ENCODE measurements around the gene WDR7. TPM values are rescaled to one million over a fixed set of nuclear protein-coding genes. Genes with fewer than 3 reads are reported as not detected.
A peak's percentile ranks its signal among the peaks of the same experiment; 100 is the strongest.

Gene WDR7
- total RNA-seq, 1 donor from 2014 or later = 28.4 TPM

- no peaks in the 10 kb centered on the region for H3K9me3 Mint-ChIP-seq
- H3K4me3 Mint-ChIP-seq = no peak overlapping the region
- no peaks in the 10 kb centered on the region for H3K27me3 Mint-ChIP-seq (ENCODE audit: insufficient read depth)
Measured at GRCh38 chr18:56739731-56740130, 88.6 kb downstream of the WDR7 start.

GRCh38 chr18:56740645-56741044, 89.5 kb downstream of the WDR7 start:
- Mint-ChIP-seq H3K27me3 (ENCODE audit: insufficient read depth) (no peaks in the 10 kb centered on the region), H3K9me3 (no peaks in the 10 kb centered on the region), H3K27ac (no peak overlapping the region), H3K4me1 (ENCODE audit: low read depth) (peaks cover 7% of the 10 kb centered on the region), H3K36me3 (ENCODE audit: low read depth) (peaks cover 3% of the 10 kb centered on the region), H3K4me3 (no peak overlapping the region)
- intact Hi-C loops (cut with micrococcal nuclease) = no loop called here
- no peak for DNase-seq (ENCODE audit: low spot score)

More at GRCh38 chr18:56739731-56740130, 88.6 kb downstream of the WDR7 start:
- Mint-ChIP-seq H3K4me1 (ENCODE audit: low read depth) (peaks cover 7% of the 10 kb centered on the region), H3K27ac (no peak overlapping the region), H3K36me3 (ENCODE audit: low read depth) (peaks cover 5% of the 10 kb centered on the region)
- no peak for DNase-seq (ENCODE audit: low spot score)
- intact Hi-C loops (cut with micrococcal nuclease) = no loop called here

DNA sequence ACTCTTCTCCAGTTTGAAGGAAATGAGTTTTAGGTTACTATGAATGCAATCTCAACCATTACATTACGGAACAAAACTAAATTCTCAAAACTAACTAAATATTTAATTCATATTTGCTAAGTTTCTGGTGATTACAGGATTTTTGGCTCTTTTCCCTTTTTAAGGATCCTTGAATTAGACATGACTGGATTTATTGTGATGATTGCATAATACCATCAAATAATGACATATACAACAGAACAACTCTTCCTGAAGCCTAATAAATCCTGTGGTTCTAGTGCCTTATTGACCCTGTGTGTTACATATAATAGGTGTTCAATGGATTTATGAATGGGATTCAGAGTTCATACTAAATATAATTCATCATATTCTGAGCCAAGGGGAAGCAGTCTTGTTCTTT, 90.5 kb downstream of the WDR7 start:
- Mint-ChIP-seq H3K36me3 (ENCODE audit: low read depth) (peaks cover 3% of the 10 kb centered on the region), H3K27me3 (ENCODE audit: insufficient read depth) (no peaks in the 10 kb centered on the region), H3K27ac (no peak overlapping the region), H3K4me3 (no peak overlapping the region), H3K9me3 (no peaks in the 10 kb centered on the region), H3K4me1 (ENCODE audit: low read depth) (peaks cover 10% of the 10 kb centered on the region)
- no peak for DNase-seq (ENCODE audit: low spot score)
- intact Hi-C loops (cut with micrococcal nuclease) = loop anchor here (1.0 kb wide), 1 partner anchor 25 kb away; no protein-coding TSS in a partner anchor

GRCh38 chr18:56743115-56743514, 92.0 kb downstream of the WDR7 start:
- DNase-seq (ENCODE audit: low spot score) = no peak
- Mint-ChIP-seq H3K27ac (no peak overlapping the region), H3K4me1 (ENCODE audit: low read depth) (peaks cover 22% of the 10 kb centered on the region), H3K4me3 (no peak overlapping the region), H3K9me3 (no peaks in the 10 kb centered on the region), H3K27me3 (ENCODE audit: insufficient read depth) (no peaks in the 10 kb centered on the region), H3K36me3 (ENCODE audit: low read depth) (peaks cover 7% of the 10 kb centered on the region)
- intact Hi-C loops (cut with micrococcal nuclease) = no loop called here

GRCh38 chr18:56747032-56747658, 96.0 kb downstream of the WDR7 start:
- no peak for DNase-seq (ENCODE audit: low spot score)
- intact Hi-C loops (cut with micrococcal nuclease) = loop anchor here (1.0 to 5.0 kb wide), 3 partner anchors 20 to 270 kb away; no protein-coding TSS in a partner anchor
- no peak overlapping the region for H3K4me3 Mint-ChIP-seq
- no peaks in the 10 kb centered on the region for H3K27me3 Mint-ChIP-seq (ENCODE audit: insufficient read depth)
- no peaks in the 10 kb centered on the region for H3K9me3 Mint-ChIP-seq
- H3K4me1 Mint-ChIP-seq (ENCODE audit: low read depth) = peaks cover 22% of the 10 kb centered on the region
- peaks cover 3% of the 10 kb centered on the region for H3K36me3 Mint-ChIP-seq (ENCODE audit: low read depth)
- peak overlapping the region; percentile 62 for H3K27ac Mint-ChIP-seq

- Mint-ChIP-seq H3K4me1 (ENCODE audit: low read depth) (peaks cover 22% of the 10 kb centered on the region), H3K36me3 (ENCODE audit: low read depth) (peaks cover 3% of the 10 kb centered on the region), H3K27ac (no peak overlapping the region), H3K27me3 (ENCODE audit: insufficient read depth) (no peaks in the 10 kb centered on the region), H3K4me3 (no peak overlapping the region), H3K9me3 (no peaks in the 10 kb centered on the region)
- intact Hi-C loops (cut with micrococcal nuclease) = loop anchor here (1.0 to 5.0 kb wide), 5 partner anchors 21 to 815 kb away; no protein-coding TSS in a partner anchor
- DNase-seq (ENCODE audit: low spot score) = no peak
Measured at GRCh38 chr18:56747857-56748256, 96.7 kb downstream of the WDR7 start.

DNA sequence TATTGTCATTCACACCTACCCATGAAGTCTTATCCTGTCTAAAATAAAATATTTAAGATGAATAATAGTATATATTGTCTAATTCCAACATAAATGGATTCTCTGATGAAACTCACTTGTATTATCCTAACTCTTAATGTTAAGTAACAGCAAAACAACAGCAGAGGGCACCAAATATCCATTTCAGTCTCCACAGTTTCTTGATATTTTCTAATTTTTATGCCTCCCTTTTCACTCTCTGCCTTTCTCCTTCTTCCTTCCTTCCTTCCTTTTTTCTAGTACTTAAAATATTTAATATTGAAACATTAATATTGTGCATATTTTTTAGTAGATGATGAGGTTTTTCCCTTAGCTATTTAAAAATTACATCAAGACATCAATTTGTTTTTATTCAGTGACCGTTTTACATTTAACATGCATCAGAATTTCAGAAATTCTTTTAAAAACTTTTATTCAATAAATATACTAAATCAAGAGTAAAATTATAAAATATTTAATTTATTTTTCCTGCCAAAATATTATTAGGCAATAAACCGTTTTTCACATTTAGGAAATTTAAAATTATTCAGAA, 97.6 kb downstream of the WDR7 start:
- Mint-ChIP-seq H3K4me3 (no peak overlapping the region), H3K9me3 (no peaks in the 10 kb centered on the region), H3K27ac (no peak overlapping the region), H3K27me3 (ENCODE audit: insufficient read depth) (no peaks in the 10 kb centered on the region), H3K4me1 (ENCODE audit: low read depth) (peaks cover 22% of the 10 kb centered on the region), H3K36me3 (ENCODE audit: low read depth) (peaks cover 3% of the 10 kb centered on the region)
- intact Hi-C loops (cut with micrococcal nuclease) = loop anchor here (1.0 to 5.0 kb wide), 3 partner anchors 269 to 814 kb away; no protein-coding TSS in a partner anchor
- no peak for DNase-seq (ENCODE audit: low spot score)

GRCh38 chr18:56756966-56757365, 105.8 kb downstream of the WDR7 start:
- Mint-ChIP-seq H3K9me3 (no peaks in the 10 kb centered on the region), H3K27me3 (ENCODE audit: insufficient read depth) (no peaks in the 10 kb centered on the region), H3K36me3 (ENCODE audit: low read depth) (peaks cover 4% of the 10 kb centered on the region), H3K27ac (no peak overlapping the region), H3K4me1 (ENCODE audit: low read depth) (no peaks in the 10 kb centered on the region), H3K4me3 (no peak overlapping the region)
- no peak for DNase-seq (ENCODE audit: low spot score)
- intact Hi-C loops (cut with micrococcal nuclease) = no loop called here

DNA sequence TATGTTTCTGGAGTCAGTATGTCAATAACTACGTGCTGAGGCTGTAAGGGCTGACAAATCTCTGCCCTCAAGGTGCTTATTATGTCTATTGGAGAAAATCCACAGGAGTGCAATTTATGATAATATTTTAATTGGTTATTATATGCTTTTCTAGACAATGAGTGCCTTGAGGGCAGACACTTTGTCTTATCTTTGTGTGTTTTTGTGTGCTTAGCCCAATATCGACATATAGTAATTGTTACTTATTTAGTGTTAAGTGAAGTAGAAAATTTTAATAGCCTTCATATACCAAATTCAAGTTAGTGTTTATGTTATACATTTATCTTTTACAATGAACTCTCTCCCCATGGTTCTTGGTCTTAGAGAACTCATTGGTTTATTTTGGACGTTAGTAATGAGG, 118.9 kb downstream of the WDR7 start:
- Mint-ChIP-seq H3K4me3 (no peak overlapping the region), H3K27ac (no peak overlapping the region), H3K27me3 (ENCODE audit: insufficient read depth) (no peaks in the 10 kb centered on the region), H3K4me1 (ENCODE audit: low read depth) (no peaks in the 10 kb centered on the region), H3K9me3 (no peaks in the 10 kb centered on the region), H3K36me3 (ENCODE audit: low read depth) (peaks cover 8% of the 10 kb centered on the region)
- no peak for DNase-seq (ENCODE audit: low spot score)
- intact Hi-C loops (cut with micrococcal nuclease) = no loop called here

GRCh38 chr18:56770873-56771272, 119.7 kb downstream of the WDR7 start:
- Mint-ChIP-seq H3K36me3 (ENCODE audit: low read depth) (peaks cover 8% of the 10 kb centered on the region), H3K27me3 (ENCODE audit: insufficient read depth) (no peaks in the 10 kb centered on the region), H3K27ac (no peak overlapping the region), H3K4me1 (ENCODE audit: low read depth) (no peaks in the 10 kb centered on the region), H3K9me3 (no peaks in the 10 kb centered on the region), H3K4me3 (no peak overlapping the region)
- intact Hi-C loops (cut with micrococcal nuclease) = no loop called here
- no peak for DNase-seq (ENCODE audit: low spot score)

DNA sequence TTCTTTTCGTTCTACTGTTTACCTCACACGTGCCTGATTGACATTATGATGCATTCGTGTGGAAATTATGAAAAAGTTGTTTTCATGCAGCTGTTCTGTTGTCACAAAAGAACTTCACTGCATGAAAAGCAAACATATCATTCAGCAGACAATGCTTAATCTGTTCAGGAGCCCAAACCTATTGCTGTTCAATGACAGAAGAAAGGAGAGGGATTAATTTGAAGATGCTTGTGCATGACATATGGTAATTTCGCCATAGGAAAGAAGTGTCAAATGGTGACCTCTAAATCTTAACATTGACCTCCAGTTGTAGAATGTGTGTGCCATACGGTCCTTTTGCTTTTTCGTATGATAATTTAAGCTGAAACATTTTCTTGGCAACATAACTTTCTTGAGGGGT, 124.5 kb downstream of the WDR7 start:
- Mint-ChIP-seq H3K27ac (no peak overlapping the region), H3K27me3 (ENCODE audit: insufficient read depth) (no peaks in the 10 kb centered on the region), H3K9me3 (no peaks in the 10 kb centered on the region), H3K4me1 (ENCODE audit: low read depth) (no peaks in the 10 kb centered on the region), H3K36me3 (ENCODE audit: low read depth) (peaks cover 7% of the 10 kb centered on the region), H3K4me3 (no peak overlapping the region)
- intact Hi-C loops (cut with micrococcal nuclease) = no loop called here
- DNase-seq (ENCODE audit: low spot score) = no peak

- no peak for DNase-seq (ENCODE audit: low spot score)
- Mint-ChIP-seq H3K4me1 (ENCODE audit: low read depth) (no peaks in the 10 kb centered on the region), H3K36me3 (ENCODE audit: low read depth) (peaks cover 2% of the 10 kb centered on the region), H3K4me3 (no peak overlapping the region), H3K27ac (no peak overlapping the region), H3K27me3 (ENCODE audit: insufficient read depth) (no peaks in the 10 kb centered on the region), H3K9me3 (no peaks in the 10 kb centered on the region)
- intact Hi-C loops (cut with micrococcal nuclease) = loop anchor here (5.0 kb wide), 1 partner anchor 660 kb away; no protein-coding TSS in a partner anchor
Measured at GRCh38 chr18:56787390-56787789, 136.2 kb downstream of the WDR7 start.

DNA sequence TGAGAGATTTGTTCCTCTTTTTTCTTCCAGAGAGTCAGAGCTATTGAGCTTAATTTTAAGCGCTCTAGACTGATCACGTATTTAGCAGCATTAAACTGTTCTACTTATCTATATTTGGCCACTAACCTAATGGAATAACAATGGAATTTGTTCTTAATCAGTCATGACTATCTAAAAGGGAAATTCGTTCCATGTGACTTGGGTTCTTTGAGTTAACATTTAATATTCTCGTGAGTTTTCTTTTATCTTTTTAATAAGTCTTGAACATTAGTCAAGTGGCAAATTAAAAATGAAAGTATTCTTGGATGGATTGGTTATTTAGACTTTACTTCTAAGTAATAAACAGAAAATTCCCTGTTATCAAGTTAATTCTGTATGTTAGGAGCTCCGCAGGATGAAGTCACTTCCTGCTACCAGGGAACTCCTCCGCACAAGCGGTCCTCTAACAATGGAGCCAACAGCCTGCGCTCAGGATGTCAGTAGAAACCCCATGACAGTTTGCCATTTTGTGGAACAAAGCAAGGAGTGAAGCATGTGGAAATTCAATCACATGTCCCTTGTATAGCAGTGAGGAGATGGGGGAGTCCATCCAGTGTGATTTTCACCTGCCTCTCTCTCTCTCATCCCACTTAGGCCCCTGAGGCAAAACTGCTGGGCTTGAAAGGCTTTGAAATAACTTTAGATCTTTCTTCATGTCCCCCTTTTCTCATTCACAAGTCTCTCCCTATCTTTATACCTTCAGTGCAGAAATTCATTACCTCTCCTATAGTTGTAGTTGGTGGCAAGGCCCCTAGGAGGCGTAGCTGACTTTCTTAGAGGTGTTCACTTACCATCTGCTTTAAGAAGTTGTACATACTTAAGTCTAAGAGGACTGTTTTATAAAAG, 138.1 kb downstream of the WDR7 start:
- intact Hi-C loops (cut with micrococcal nuclease) = loop anchor here (1.0 to 5.0 kb wide), 2 partner anchors 658 to 773 kb away; no protein-coding TSS in a partner anchor
- H3K36me3 Mint-ChIP-seq (ENCODE audit: low read depth) = peaks cover 2% of the 10 kb centered on the region

More for the DNA sequence above, 138.1 kb downstream of the WDR7 start:
- Mint-ChIP-seq H3K4me1 (ENCODE audit: low read depth) (no peaks in the 10 kb centered on the region), H3K9me3 (no peaks in the 10 kb centered on the region), H3K27me3 (ENCODE audit: insufficient read depth) (no peaks in the 10 kb centered on the region), H3K27ac (no peak overlapping the region), H3K4me3 (no peak overlapping the region)
- no peak for DNase-seq (ENCODE audit: low spot score)

All from activated T-helper 1 cell treated with anti-CD3 and anti-CD28 coated beads, Interleukin-12 subunit alpha, Interleukin-12 subunit beta, Interleukin-2, Interleukin-4 antibody, amounts not matched to agents 30 ng/mL and 10 ng/mL and 1 ng/mL, durations not matched to agents 14 hours and 24 hours and 36 hours (primary cell).